HEK293T (cell line): ENCODE results near the gene USHBP1.

Experiments used
- ELF4 ChIP-seq: fragments of 450-650 bp; IDR thresholded peaks from 2 replicates; pipeline ENCODE4 v1.6.1; 2017; ENCODE audit warnings: antibody characterized with exemption
- FOXA1 ChIP-seq: fragments of 450-650 bp; IDR thresholded peaks from 2 replicates; pipeline ENCODE4 v1.6.1; 2016; ENCODE audit warnings: mild to moderate bottlenecking
- FOXM1 ChIP-seq: fragments of 450-650 bp; IDR thresholded peaks from 2 replicates; pipeline ENCODE4 v1.6.1; 2017; ENCODE audit warnings: mild to moderate bottlenecking, borderline replicate concordance
- SP1 ChIP-seq: fragments of 450-650 bp; IDR thresholded peaks from 2 replicates; pipeline ENCODE4 v1.6.1; 2017
- TARDBP ChIP-seq: fragments of 450-650 bp; IDR thresholded peaks from 2 replicates; pipeline ENCODE4 v1.6.1; 2016

DNA sequence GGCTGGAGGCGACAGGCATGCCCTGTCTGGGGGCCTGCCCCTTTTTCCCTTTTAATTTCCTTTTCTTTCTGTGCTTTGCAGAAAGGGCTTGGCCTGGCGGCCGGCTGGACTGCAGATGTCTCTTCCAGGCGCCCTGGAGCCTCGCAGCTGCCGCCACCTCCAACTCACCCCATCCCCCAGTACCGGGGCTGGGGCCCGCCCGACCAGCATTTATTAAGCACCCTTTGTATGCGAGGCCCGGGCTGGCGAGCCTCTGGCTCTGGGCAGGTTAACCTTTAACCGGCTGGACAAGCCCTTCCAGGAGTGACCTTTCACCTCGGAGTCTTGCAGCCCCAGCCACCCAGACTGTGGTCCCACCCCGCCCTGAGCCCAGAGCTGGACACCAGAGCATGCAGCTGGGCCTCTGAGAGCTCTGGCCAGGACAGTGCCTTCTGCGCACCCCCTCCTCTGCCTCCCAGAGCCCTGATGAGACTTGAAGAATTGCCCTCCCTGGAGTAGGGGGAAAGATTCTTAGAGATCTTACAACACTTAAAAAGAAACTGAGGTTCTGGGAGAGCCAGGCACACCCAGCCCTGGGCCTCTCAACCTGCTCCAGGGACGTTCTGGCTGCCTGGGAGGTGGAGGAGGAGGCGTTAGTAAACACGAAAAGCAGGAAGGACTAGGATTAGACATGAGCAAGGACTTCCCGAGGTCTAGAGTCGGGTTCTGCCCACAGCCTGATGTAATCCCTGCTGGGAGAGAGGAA, 17.7 kb downstream of the USHBP1 start:
- TF ChIP-seq TARDBP: no peak
- no peak for TF ChIP-seq FOXM1
- TF ChIP-seq SP1: no peak
- TF ChIP-seq ELF4: no peak
- TF ChIP-seq FOXA1: no peak
